IMR-90 (cell line): Measurements from ENCODE around the gene EPC2.

ENCODE experiments used
- CEBPB ChIP-seq: IDR thresholded peaks from 2 replicates; pipeline ENCODE4 v1.6.1; 2012; ENCODE audit warnings: low read depth, low read length, improper control_type of control experiment
- CHD1 ChIP-seq: IDR thresholded peaks from 2 replicates; pipeline ENCODE4 v1.6.1; 2012; ENCODE audit warnings: low read depth, low read length, improper control_type of control experiment
- CTCF ChIP-seq: conservative IDR thresholded peaks from 2 replicates; pipeline ENCODE4 v1.5.1; 2012; ENCODE audit warnings: mild to moderate bottlenecking, low read depth, low read length, improper control_type of control experiment
- ELK1 ChIP-seq: fragments of 150-350 bp; IDR thresholded peaks from 2 replicates; pipeline ENCODE4 v1.6.1; 2016; ENCODE audit warnings: low read depth, mild to moderate bottlenecking, low read length, moderate library complexity, borderline replicate concordance
- FOS ChIP-seq: fragments of 150-350 bp; IDR thresholded peaks from 2 replicates; pipeline ENCODE4 v1.6.1; 2016; ENCODE audit warnings: low read depth, low read length
- MAFK ChIP-seq: IDR thresholded peaks from 2 replicates; pipeline ENCODE4 v1.6.1; 2012; ENCODE audit warnings: low read depth, low read length, improper control_type of control experiment
- NFE2L2 ChIP-seq: fragments of 150-350 bp; IDR thresholded peaks from 2 replicates; pipeline ENCODE4 v1.6.1; 2016; ENCODE audit warnings: low read depth, mild to moderate bottlenecking, low read length
- POLR2A ChIP-seq: IDR thresholded peaks from 2 replicates; pipeline ENCODE4 v1.6.1; 2012; ENCODE audit warnings: mild to moderate bottlenecking, low read depth, low read length
- RAD21 ChIP-seq: IDR thresholded peaks from 2 replicates; pipeline ENCODE4 v1.6.1; 2012; ENCODE audit warnings: low read length, improper control_type of control experiment
- RCOR1 ChIP-seq: IDR thresholded peaks from 2 replicates; pipeline ENCODE4 v1.6.1; 2012; ENCODE audit warnings: mild to moderate bottlenecking, low read length, improper control_type of control experiment; ENCODE audit not compliant: insufficient replicate concordance
- SMC3 ChIP-seq: fragments of 150-350 bp; IDR thresholded peaks from 2 replicates; pipeline ENCODE4 v1.6.1; 2016; ENCODE audit warnings: low read depth, mild to moderate bottlenecking, antibody characterized with exemption, low read length, moderate library complexity
- USF2 ChIP-seq: fragments of 150-350 bp; IDR thresholded peaks from 2 replicates; pipeline ENCODE4 v1.6.1; 2017; ENCODE audit warnings: mild to moderate bottlenecking, antibody characterized with exemption, low read length, low read depth

- TF ChIP-seq CTCF: no peak
- TF ChIP-seq CHD1: no peak
- no peak for TF ChIP-seq POLR2A
- TF ChIP-seq RAD21: no peak
- no peak for TF ChIP-seq CEBPB
- TF ChIP-seq NFE2L2: no peak
- no peak for TF ChIP-seq MAFK
- no peak for TF ChIP-seq SMC3
- no peak for TF ChIP-seq USF2
- no peak for TF ChIP-seq FOS
- no peak for TF ChIP-seq ELK1
- TF ChIP-seq RCOR1: no peak
These were observed 27.3 kb upstream of the EPC2 start for GRCh38 chr2:148617219-148617618.
